GM10847 (cell line): ENCODE results near the gene CNPY2.
A peak's percentile ranks its signal among the peaks of the same experiment; 100 is the strongest.

Source experiments
- POLR2A ChIP-seq: IDR thresholded peaks from 2 replicates; pipeline ENCODE4 v1.6.1; 2011; ENCODE audit not compliant: insufficient read length; ENCODE audit errors: extremely low read depth

CNPY2 gene

GRCh38 chr12:56274299-56274698 lies 41.5 kb downstream of the CNPY2 start:
- TF ChIP-seq POLR2A = no peak

DNA sequence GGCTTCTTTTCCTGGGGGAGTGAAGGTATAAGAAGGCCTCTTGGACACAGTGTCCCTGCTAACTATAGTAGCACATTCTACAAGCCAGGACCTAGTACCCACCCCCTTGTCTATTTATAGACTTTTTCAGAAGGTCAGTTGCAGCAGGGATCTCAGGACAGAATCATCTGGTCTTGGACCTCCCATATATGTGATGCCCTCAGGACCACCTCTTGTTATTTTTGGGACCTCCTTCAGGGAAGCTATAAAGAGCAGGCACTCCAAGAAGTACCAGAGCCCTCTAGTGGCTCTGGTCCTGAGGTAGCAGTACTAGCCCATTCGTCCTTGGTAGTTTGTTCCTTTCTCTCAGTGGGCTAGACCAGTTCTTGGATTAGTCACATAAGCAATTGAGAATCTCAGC lies 44.8 kb downstream of the CNPY2 start:
- TF ChIP-seq POLR2A = no peak

DNA sequence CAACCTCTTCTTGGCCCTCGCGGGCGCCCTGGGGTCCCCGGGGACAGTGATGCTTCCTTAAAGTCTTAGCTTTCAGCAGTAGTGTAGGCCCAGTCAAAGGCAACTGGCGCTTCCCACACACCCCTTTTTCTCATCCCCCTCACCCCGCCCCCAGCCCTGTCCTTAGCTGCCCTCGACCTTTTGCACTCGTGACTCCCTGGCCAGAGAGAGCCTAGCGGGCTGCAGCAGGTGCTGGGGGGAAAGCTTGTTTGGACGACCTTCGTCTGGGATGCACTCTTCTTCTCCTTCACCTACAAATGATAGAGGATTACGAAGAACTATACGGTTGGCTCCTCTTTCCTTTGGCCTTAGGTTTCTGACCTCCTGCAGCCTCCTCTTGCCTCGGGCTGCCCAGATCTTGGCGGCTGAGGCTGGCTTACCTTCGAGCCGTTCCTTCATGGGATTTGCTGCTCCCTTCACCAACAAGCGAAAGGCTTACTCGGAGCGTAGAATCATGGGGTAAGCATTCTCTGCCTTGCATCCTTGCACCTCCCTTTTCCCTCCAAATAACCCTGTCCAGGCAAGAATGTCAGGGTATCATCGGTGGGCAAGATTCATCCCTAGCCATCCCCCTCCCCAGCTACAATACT lies 48.2 kb downstream of the CNPY2 start:
- no peak for TF ChIP-seq POLR2A

DNA sequence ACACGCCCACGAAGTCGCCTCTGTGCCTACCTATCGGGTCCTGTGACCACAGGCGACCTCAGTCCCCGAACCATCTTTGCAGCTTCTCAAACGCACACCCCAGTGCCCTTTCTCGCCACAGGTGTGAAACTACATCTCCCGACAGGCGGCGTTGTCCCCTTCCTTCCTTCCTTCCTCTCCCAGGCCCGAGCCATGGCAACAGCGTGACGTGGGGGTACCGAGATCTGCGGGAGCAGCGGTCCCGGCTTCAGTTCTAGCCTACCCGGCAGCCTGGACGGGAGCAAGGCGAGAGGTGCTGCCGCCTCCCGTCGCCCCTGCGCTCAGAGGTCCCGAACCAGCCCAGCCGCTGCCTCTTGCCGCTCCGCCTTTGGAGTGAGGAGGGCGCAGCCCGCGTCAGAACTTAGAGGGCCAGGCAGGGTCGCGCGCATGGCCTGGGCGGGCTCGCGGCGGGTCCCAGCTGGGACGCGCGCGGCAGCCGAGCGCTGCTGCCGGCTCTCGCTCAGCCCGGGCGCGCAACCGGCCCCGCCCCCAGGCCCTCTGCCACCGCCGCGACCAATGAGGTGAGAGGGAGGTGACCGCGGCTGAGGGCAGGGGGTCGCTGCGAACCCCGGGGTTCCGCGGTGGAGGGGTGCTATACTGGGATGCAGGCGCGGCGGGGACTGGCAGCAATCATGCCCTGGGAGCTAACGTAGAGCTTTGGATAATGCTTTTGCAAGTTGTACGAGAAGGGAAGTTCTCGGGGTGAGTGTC lies 48.9 kb downstream of the CNPY2 start, which contains the start of gene COQ10A:
TSS of gene COQ10A (plus strand) at position 250 of the 750 bp plus-strand sequence. CDS start at position 427, 177 bp downstream.
- TF ChIP-seq POLR2A = peak; percentile 62

- no peak for TF ChIP-seq POLR2A
Measured at GRCh38 chr12:56261503-56262232, 54.1 kb downstream of the CNPY2 start.

GRCh38 chr12:56260921-56261320 lies 54.9 kb downstream of the CNPY2 start:
- TF ChIP-seq POLR2A = no peak

GRCh38 chr12:56260380-56260779 lies 55.4 kb downstream of the CNPY2 start:
- no peak for TF ChIP-seq POLR2A
